ENCODE results near the gene MYO1H. TPM values are rescaled to one million over a fixed set of nuclear protein-coding genes. Genes with fewer than 3 reads are reported as not detected.

Gene MYO1H
- total and polyA plus RNA-seq, 4 donors = 0.28 to 0.90 (median 0.30) TPM; not detected in 1

GRCh38 chr12:109450980-109451379, 103.3 kb downstream of the MYO1H start:
- H3K27me3 ChIP-seq (ENCODE audit: control insufficient read depth, insufficient read depth, low read length) = no peaks in the 10 kb centered on the region
- no peak overlapping the region for H3K4me3 ChIP-seq (ENCODE audit: low read depth, low read length)
- WGBS (ENCODE audit: insufficient coverage) = 88% methylated on average over 4 of the region's 4 CpGs
- no peak overlapping the region for H3K27ac ChIP-seq (ENCODE audit: low read depth, low read length)
- no peaks in the 10 kb centered on the region for H3K9me3 ChIP-seq (ENCODE audit: control insufficient read depth, insufficient read depth, low read length)
- no peak for DNase-seq (ENCODE audit: low read depth in 4 of 6, low spot score in 6 of 6)
- H3K4me1 ChIP-seq (ENCODE audit: control insufficient read depth, insufficient read depth, low read length) = peaks cover 3% of the 10 kb centered on the region
- peaks cover 67% of the 10 kb centered on the region for H3K36me3 ChIP-seq (ENCODE audit: control insufficient read depth, insufficient read depth, low read length)

GRCh38 chr12:109451400-109451799, 103.7 kb downstream of the MYO1H start:
- no peak overlapping the region for H3K27ac ChIP-seq (ENCODE audit: low read depth, low read length)
- no peaks in the 10 kb centered on the region for H3K9me3 ChIP-seq (ENCODE audit: control insufficient read depth, insufficient read depth, low read length)
- WGBS (ENCODE audit: insufficient coverage) = 92% methylated on average over 22 of the region's 23 CpGs
- H3K27me3 ChIP-seq (ENCODE audit: control insufficient read depth, insufficient read depth, low read length) = no peaks in the 10 kb centered on the region
- no peak overlapping the region for H3K4me3 ChIP-seq (ENCODE audit: low read depth, low read length)
- H3K36me3 ChIP-seq (ENCODE audit: control insufficient read depth, insufficient read depth, low read length) = peaks cover 65% of the 10 kb centered on the region
- peaks cover 3% of the 10 kb centered on the region for H3K4me1 ChIP-seq (ENCODE audit: control insufficient read depth, insufficient read depth, low read length)
- DNase-seq (ENCODE audit: low read depth in 4 of 6, low spot score in 6 of 6) = no peak

GRCh38 chr12:109452489-109452888, 104.8 kb downstream of the MYO1H start:
- no peak overlapping the region for H3K27ac ChIP-seq (ENCODE audit: low read depth, low read length)
- WGBS (ENCODE audit: insufficient coverage) = 20% methylated on average over 1 of the region's 2 CpGs
- H3K4me1 ChIP-seq (ENCODE audit: control insufficient read depth, insufficient read depth, low read length) = peaks cover 3% of the 10 kb centered on the region
- no peak overlapping the region for H3K4me3 ChIP-seq (ENCODE audit: low read depth, low read length)
- DNase-seq (ENCODE audit: low read depth in 4 of 6, low spot score in 6 of 6) = peak in 2 of 6 donors; percentile 76 to 81
- peaks cover 58% of the 10 kb centered on the region for H3K36me3 ChIP-seq (ENCODE audit: control insufficient read depth, insufficient read depth, low read length)
- no peaks in the 10 kb centered on the region for H3K9me3 ChIP-seq (ENCODE audit: control insufficient read depth, insufficient read depth, low read length)
- no peaks in the 10 kb centered on the region for H3K27me3 ChIP-seq (ENCODE audit: control insufficient read depth, insufficient read depth, low read length)

GRCh38 chr12:109455706-109456105, 108.0 kb downstream of the MYO1H start:
- Histone ChIP-seq H3K4me1 (ENCODE audit: control insufficient read depth, insufficient read depth, low read length) (peaks cover 11% of the 10 kb centered on the region), H3K27me3 (ENCODE audit: control insufficient read depth, insufficient read depth, low read length) (no peaks in the 10 kb centered on the region), H3K9me3 (ENCODE audit: control insufficient read depth, insufficient read depth, low read length) (no peaks in the 10 kb centered on the region), H3K4me3 (ENCODE audit: low read depth, low read length) (no peak overlapping the region), H3K27ac (ENCODE audit: low read depth, low read length) (no peak overlapping the region), H3K36me3 (ENCODE audit: control insufficient read depth, insufficient read depth, low read length) (peaks cover 57% of the 10 kb centered on the region)
- no CpG with 5 or more reads among the region's 1 CpG for WGBS (ENCODE audit: insufficient coverage)
- DNase-seq (ENCODE audit: low read depth in 4 of 6, low spot score in 6 of 6) = no peak

DNA sequence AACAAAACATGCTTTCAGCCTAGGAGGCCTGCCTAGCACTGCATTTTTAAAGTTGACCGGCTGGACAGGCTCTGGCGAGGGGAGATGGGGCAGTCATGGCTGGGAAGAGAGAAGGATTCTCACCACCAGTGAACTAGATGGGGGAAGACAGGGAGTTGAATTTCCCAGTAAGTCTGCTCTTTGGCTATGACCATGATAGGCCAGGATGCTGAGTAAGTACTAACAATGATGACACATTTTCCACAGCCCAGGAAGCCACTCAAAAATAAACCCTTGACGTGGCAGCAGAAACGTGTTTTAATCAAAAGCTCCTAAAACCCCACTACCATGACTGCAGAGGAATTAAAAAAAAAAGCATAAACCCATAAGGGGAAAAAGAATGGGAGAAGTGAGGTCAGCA, 110.4 kb downstream of the MYO1H start:
- H3K9me3 ChIP-seq (ENCODE audit: control insufficient read depth, insufficient read depth, low read length) = no peaks in the 10 kb centered on the region
- peaks cover 32% of the 10 kb centered on the region for H3K4me1 ChIP-seq (ENCODE audit: control insufficient read depth, insufficient read depth, low read length)
- peak overlapping the region; percentile 91 for H3K27ac ChIP-seq (ENCODE audit: low read depth, low read length)
- H3K27me3 ChIP-seq (ENCODE audit: control insufficient read depth, insufficient read depth, low read length) = no peaks in the 10 kb centered on the region
- peaks cover 48% of the 10 kb centered on the region for H3K36me3 ChIP-seq (ENCODE audit: control insufficient read depth, insufficient read depth, low read length)
- DNase-seq (ENCODE audit: low read depth in 4 of 6, low spot score in 6 of 6) = no peak
- no CpG with 5 or more reads among the region's 4 CpGs for WGBS (ENCODE audit: insufficient coverage)
- no peak overlapping the region for H3K4me3 ChIP-seq (ENCODE audit: low read depth, low read length)

DNA sequence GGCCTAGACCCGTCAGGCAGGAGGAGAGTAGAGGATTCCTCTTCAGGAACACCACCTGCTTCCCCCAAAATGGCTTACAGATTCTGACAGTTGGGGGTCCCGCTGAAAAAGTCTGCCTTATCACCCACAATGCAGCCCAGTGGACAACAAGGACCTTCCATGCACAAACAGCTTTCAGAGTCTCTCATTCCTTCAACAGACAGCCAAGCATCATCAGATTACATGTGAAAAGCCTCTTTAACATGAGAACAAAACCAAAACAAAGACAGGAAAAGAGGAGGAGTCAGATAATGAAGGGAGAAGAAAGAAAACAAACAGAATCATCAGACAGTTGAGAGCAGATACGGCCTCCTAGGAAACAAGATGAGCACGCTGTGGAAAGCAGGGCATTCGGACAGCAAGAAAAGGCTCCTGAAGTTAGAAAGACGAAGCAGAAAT, 111.1 kb downstream of the MYO1H start:
- Histone ChIP-seq H3K27ac (ENCODE audit: low read depth, low read length) (peak overlapping the region; percentile 91), H3K27me3 (ENCODE audit: control insufficient read depth, insufficient read depth, low read length) (no peaks in the 10 kb centered on the region), H3K4me1 (ENCODE audit: control insufficient read depth, insufficient read depth, low read length) (peaks cover 39% of the 10 kb centered on the region), H3K4me3 (ENCODE audit: low read depth, low read length) (no peak overlapping the region), H3K9me3 (ENCODE audit: control insufficient read depth, insufficient read depth, low read length) (no peaks in the 10 kb centered on the region), H3K36me3 (ENCODE audit: control insufficient read depth, insufficient read depth, low read length) (peaks cover 41% of the 10 kb centered on the region)
- DNase-seq (ENCODE audit: low read depth in 4 of 6, low spot score in 6 of 6) = peak in 1 of 6 donors; percentile 37
- WGBS (ENCODE audit: insufficient coverage) = 44% methylated on average over 5 of the region's 6 CpGs

DNA sequence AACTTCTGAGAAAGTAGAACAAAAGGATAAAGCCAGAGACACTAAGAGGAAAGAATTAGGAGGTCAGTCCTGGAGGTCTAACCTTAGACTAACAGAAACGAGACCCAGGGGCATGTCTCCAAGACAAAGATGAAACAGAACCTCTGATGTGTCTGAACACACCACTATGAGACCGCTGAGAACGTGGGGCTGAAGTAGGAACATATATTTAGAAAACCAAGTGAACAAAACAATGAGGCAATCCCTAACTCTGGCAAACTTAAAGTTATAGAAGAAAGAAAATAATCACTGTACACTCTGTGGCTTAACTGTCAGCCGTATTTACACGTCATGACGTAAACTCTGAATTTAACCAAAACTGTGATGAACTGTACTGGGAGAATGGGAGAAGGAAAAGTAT, 111.5 kb downstream of the MYO1H start:
- peaks cover 38% of the 10 kb centered on the region for H3K36me3 ChIP-seq (ENCODE audit: control insufficient read depth, insufficient read depth, low read length)

GRCh38 chr12:109460538-109460937, 112.8 kb downstream of the MYO1H start:
- no peaks in the 10 kb centered on the region for H3K9me3 ChIP-seq (ENCODE audit: control insufficient read depth, insufficient read depth, low read length)
- peak overlapping the region; percentile 91 for H3K27ac ChIP-seq (ENCODE audit: low read depth, low read length)
- peaks cover 25% of the 10 kb centered on the region for H3K36me3 ChIP-seq (ENCODE audit: control insufficient read depth, insufficient read depth, low read length)
- peaks cover 44% of the 10 kb centered on the region for H3K4me1 ChIP-seq (ENCODE audit: control insufficient read depth, insufficient read depth, low read length)
- H3K4me3 ChIP-seq (ENCODE audit: low read depth, low read length) = no peak overlapping the region
- H3K27me3 ChIP-seq (ENCODE audit: control insufficient read depth, insufficient read depth, low read length) = no peaks in the 10 kb centered on the region
- no peak for DNase-seq (ENCODE audit: low read depth in 4 of 6, low spot score in 6 of 6)
- 95% methylated on average over 13 of the region's 13 CpGs for WGBS (ENCODE audit: insufficient coverage)

More for the DNA sequence above, 111.5 kb downstream of the MYO1H start:
- peaks cover 44% of the 10 kb centered on the region for H3K4me1 ChIP-seq (ENCODE audit: control insufficient read depth, insufficient read depth, low read length)
- H3K4me3 ChIP-seq (ENCODE audit: low read depth, low read length) = no peak overlapping the region
- peak in 1 of 6 donors; percentile 39 for DNase-seq (ENCODE audit: low read depth in 4 of 6, low spot score in 6 of 6)
- 88% methylated on average over 3 of the region's 6 CpGs for WGBS (ENCODE audit: insufficient coverage)
- peak overlapping the region; percentile 91 for H3K27ac ChIP-seq (ENCODE audit: low read depth, low read length)
- H3K27me3 ChIP-seq (ENCODE audit: control insufficient read depth, insufficient read depth, low read length) = no peaks in the 10 kb centered on the region
- no peaks in the 10 kb centered on the region for H3K9me3 ChIP-seq (ENCODE audit: control insufficient read depth, insufficient read depth, low read length)

GRCh38 chr12:109461049-109461845, 113.5 kb downstream of the MYO1H start:
- DNase-seq (ENCODE audit: low read depth in 4 of 6, low spot score in 6 of 6) = no peak
- Histone ChIP-seq H3K9me3 (ENCODE audit: control insufficient read depth, insufficient read depth, low read length) (no peaks in the 10 kb centered on the region), H3K4me3 (ENCODE audit: low read depth, low read length) (no peak overlapping the region), H3K27ac (ENCODE audit: low read depth, low read length) (peak overlapping the region; percentile 91), H3K36me3 (ENCODE audit: control insufficient read depth, insufficient read depth, low read length) (peaks cover 19% of the 10 kb centered on the region), H3K4me1 (ENCODE audit: control insufficient read depth, insufficient read depth, low read length) (peaks cover 44% of the 10 kb centered on the region), H3K27me3 (ENCODE audit: control insufficient read depth, insufficient read depth, low read length) (no peaks in the 10 kb centered on the region)
- WGBS (ENCODE audit: insufficient coverage) = 82% methylated on average over 7 of the region's 8 CpGs
